Measurements from ENCODE around the gene AKNAD1. TPM values are rescaled to one million over a fixed set of nuclear protein-coding genes. Genes with fewer than 3 reads are reported as not detected.

The AKNAD1 gene
- polyA plus RNA-seq, 1 donor (not counting 4 experiments of a cell fraction or from before 2014, with no cell fraction given): 6.9 TPM

DNA sequence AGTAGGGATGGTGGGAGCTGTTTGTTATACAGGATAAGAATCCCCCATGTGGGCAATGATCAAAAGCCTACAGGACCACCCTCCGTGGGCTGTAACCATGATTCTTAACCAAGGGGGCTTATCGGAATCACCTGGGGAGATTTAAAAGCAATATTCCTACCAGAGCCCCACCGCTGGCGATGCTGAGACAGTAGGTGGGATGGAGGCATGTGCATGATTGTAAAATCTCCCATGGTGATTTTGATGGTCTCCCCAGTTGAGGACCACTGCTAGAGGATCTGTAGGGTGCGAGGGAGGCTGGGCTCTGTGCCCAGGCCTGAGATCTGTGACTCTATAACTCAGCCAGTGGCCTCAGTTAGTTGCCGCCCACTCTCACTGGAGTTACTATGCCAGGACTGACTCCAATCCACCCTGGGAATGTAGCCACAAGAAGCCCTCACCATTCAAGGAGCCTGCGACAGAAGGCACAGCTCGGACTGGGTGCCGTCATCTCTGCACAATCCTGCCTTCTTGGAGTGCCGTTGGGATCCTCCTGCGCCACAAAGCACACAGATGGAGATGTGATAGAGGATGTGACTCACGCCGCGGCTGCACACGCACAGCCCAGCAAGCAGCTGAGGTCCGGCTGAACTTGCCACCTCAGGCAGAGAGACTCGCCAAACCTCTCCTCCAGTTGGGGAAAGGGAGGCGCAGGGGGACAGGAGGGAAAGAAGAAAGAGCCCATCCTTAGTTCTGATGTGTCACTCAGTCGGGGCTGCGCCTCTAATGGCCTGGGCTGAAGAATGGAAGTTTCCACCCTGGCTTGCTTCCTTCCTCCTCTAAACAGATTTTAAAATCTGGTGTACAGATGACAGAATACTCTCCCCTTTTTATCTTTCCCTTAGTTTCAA lies 26.5 kb downstream of the AKNAD1 start:
- no peaks in the 10 kb centered on the region for H3K27me3 ChIP-seq (ENCODE audit: control insufficient read depth, extremely low read depth, insufficient read depth, low read length)
- H3K9ac ChIP-seq (ENCODE audit: control insufficient read depth, extremely low read depth, insufficient read depth, low read length): peak overlapping the region; percentile 69
- TF ChIP-seq, protein P1, sequence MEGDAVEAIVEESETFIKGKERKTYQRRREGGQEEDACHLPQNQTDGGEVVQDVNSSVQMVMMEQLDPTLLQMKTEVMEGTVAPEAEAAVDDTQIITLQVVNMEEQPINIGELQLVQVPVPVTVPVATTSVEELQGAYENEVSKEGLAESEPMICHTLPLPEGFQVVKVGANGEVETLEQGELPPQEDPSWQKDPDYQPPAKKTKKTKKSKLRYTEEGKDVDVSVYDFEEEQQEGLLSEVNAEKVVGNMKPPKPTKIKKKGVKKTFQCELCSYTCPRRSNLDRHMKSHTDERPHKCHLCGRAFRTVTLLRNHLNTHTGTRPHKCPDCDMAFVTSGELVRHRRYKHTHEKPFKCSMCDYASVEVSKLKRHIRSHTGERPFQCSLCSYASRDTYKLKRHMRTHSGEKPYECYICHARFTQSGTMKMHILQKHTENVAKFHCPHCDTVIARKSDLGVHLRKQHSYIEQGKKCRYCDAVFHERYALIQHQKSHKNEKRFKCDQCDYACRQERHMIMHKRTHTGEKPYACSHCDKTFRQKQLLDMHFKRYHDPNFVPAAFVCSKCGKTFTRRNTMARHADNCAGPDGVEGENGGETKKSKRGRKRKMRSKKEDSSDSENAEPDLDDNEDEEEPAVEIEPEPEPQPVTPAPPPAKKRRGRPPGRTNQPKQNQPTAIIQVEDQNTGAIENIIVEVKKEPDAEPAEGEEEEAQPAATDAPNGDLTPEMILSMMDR (optimal IDR thresholded peaks at IDR 0.05 in 1 of 3, IDR thresholded peaks at IDR 0.05 in 1 of 3, conservative IDR thresholded peaks at IDR 0.05 in 1 of 3; ENCODE audit: extremely low read depth in 1 of 3, insufficient read depth in 2 of 3, low read length in 3 of 3): peak in 1 of 3 experiments; percentile 3
- no peak for TF ChIP-seq EZH2 (IDR thresholded peaks at IDR 0.05; ENCODE audit: low read length)
- peak overlapping the region; percentile 20 to 49 (median 24) for H3K4me3 ChIP-seq (ENCODE audit: control insufficient read depth in 2 of 3, extremely low read depth in 1 of 3, insufficient read depth in 2 of 3, low read depth in 1 of 3, low read length in 3 of 3)
- H3K9me3 ChIP-seq (ENCODE audit: control insufficient read depth, low read depth, low read length): no peaks in the 10 kb centered on the region
- peak overlapping the region; percentile 84 for H3K4me2 ChIP-seq (ENCODE audit: control insufficient read depth, extremely low read depth, insufficient read depth, low read depth, low read length)
- no peaks in the 10 kb centered on the region for H3K9me1 ChIP-seq (ENCODE audit: control insufficient read depth, extremely low read depth, insufficient read depth, low read length)
- DNase-seq (ENCODE audit: low read depth, low spot score) (peak; percentile 97), FAIRE-seq (peak; percentile 90)
- peaks cover 59% of the 10 kb centered on the region for H3K4me1 ChIP-seq (ENCODE audit: control insufficient read depth, extremely low read depth, insufficient read depth, low read length)
- H3K36me3 ChIP-seq (ENCODE audit: control insufficient read depth in 2 of 2, extremely low read depth in 1 of 2, insufficient read depth in 2 of 2, low read length in 2 of 2): no peaks in the 10 kb centered on the region
- peak overlapping the region; percentile 89 for H3K27ac ChIP-seq (ENCODE audit: control insufficient read depth, insufficient read depth, low read length)
- dilution Hi-C loops (cut with MboI; ENCODE audit: extremely low pct_ligation_motif_present, low sequenced_read_pairs): no loop called here
- no peaks in the 10 kb centered on the region for H3K79me2 ChIP-seq (ENCODE audit: control insufficient read depth, insufficient read depth, low read length)
- H4K20me1 ChIP-seq (ENCODE audit: control insufficient read depth, extremely low read depth, insufficient read depth, low read length): no peaks in the 10 kb centered on the region
- no peak overlapping the region for H2AFZ ChIP-seq (ENCODE audit: control insufficient read depth, low read length)

DNA sequence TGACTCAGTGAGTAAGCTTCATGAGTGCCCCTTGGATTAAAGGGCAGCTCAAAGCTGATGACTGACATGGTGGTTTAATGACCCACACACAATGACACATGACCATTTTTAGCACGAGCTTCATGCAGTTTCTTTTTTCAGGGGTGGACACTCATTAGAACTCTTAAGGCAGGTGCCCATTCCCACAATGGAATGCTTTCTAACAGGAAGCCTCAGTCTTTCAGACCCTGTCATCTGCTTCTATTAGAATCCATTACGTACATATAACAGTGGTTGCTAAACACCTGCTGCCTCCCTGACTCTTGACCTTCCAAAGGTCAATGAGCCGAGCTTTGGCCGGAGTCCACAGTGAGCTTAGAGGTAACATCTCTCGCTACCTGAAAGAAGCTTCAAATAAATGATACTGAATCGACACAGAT lies 27.4 kb downstream of the AKNAD1 start:
- Histone ChIP-seq H3K27ac (ENCODE audit: control insufficient read depth, insufficient read depth, low read length) (peak overlapping the region; percentile 89), H3K9ac (ENCODE audit: control insufficient read depth, extremely low read depth, insufficient read depth, low read length) (peak overlapping the region; percentile 69), H3K9me1 (ENCODE audit: control insufficient read depth, extremely low read depth, insufficient read depth, low read length) (no peaks in the 10 kb centered on the region)

More for the DNA sequence above, 27.4 kb downstream of the AKNAD1 start:
- Histone ChIP-seq H3K27me3 (ENCODE audit: control insufficient read depth, extremely low read depth, insufficient read depth, low read length) (no peaks in the 10 kb centered on the region), H2AFZ (ENCODE audit: control insufficient read depth, low read length) (no peak overlapping the region), H3K4me2 (ENCODE audit: control insufficient read depth, extremely low read depth, insufficient read depth, low read depth, low read length) (peak overlapping the region; percentile 84), H3K79me2 (ENCODE audit: control insufficient read depth, insufficient read depth, low read length) (no peaks in the 10 kb centered on the region), H3K9me3 (ENCODE audit: control insufficient read depth, low read depth, low read length) (no peaks in the 10 kb centered on the region), H4K20me1 (ENCODE audit: control insufficient read depth, extremely low read depth, insufficient read depth, low read length) (no peaks in the 10 kb centered on the region), H3K36me3 (ENCODE audit: control insufficient read depth in 2 of 2, extremely low read depth in 1 of 2, insufficient read depth in 2 of 2, low read length in 2 of 2) (no peaks in the 10 kb centered on the region), H3K4me3 (ENCODE audit: control insufficient read depth in 2 of 3, extremely low read depth in 1 of 3, insufficient read depth in 2 of 3, low read depth in 1 of 3, low read length in 3 of 3) (peak overlapping the region in 2 of 3 experiments; percentile 20 to 49), H3K4me1 (ENCODE audit: control insufficient read depth, extremely low read depth, insufficient read depth, low read length) (peaks cover 59% of the 10 kb centered on the region)
- no peak for FAIRE-seq
- dilution Hi-C loops (cut with MboI; ENCODE audit: extremely low pct_ligation_motif_present, low sequenced_read_pairs): no loop called here
- TF ChIP-seq, protein P1 (optimal IDR thresholded peaks at IDR 0.05 in 1 of 3, IDR thresholded peaks at IDR 0.05 in 1 of 3, conservative IDR thresholded peaks at IDR 0.05 in 1 of 3; ENCODE audit: extremely low read depth in 1 of 3, insufficient read depth in 2 of 3, low read length in 3 of 3): no peak
- TF ChIP-seq EZH2 (IDR thresholded peaks at IDR 0.05; ENCODE audit: low read length): no peak
- no peak for DNase-seq (ENCODE audit: low read depth, low spot score)
